Measurements from ENCODE around the gene DPYSL4.

The DPYSL4 gene

DNA sequence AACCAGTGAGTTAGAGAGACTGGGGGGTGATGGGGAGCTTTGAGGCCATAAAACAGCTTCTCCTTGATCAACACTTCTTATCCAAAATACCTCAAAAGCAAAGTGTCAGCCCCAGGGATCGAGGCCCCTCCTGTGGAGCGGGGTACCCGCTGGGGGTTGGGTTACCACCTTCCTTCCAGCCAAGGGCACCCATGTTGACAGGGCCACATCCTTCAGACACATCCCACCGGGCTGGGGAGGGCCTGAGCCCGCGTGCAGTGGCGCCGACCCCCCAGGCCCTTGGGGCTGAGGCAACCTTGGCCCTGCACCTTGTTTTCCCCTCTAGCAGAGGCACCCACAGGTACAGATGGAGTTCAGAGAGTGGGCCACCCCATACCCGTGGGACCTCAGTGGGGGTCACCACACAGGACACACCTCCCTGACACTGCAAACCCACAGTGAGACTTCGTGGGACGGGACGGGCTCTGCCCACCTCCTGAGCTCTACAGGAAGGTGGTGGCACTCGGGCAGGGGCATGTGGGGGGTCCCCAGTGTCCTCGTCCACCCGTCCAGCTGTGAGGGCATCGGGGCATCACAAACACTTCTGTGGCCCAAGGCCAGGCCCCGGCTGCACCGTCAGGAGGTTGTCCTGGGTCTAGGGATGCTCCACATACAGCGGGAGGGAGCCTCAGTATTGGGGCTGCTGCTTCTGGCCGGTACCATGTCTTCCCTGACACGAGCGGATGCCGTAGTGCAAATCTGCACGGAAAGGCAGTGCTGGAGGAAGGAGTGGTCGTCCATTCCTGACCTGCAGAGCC lies 10.7 kb downstream of the DPYSL4 start:
- no peak for DNase-seq

DNA sequence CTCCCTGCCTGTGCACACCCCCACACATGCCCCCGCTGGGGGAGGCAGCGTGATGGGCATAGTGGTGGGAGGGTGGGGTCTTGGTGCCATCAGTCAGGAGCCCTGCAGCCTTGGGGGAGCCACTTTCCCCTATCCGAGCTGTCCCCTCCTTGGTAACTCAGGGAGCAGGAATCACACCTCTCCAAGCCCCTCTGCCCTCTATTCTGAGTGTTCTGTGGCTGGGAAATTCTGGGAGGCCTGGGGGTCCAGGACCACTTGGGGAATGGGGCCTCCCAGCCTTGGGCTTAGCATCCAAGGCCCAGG lies 11.3 kb downstream of the DPYSL4 start:
- no peak for DNase-seq

DNA sequence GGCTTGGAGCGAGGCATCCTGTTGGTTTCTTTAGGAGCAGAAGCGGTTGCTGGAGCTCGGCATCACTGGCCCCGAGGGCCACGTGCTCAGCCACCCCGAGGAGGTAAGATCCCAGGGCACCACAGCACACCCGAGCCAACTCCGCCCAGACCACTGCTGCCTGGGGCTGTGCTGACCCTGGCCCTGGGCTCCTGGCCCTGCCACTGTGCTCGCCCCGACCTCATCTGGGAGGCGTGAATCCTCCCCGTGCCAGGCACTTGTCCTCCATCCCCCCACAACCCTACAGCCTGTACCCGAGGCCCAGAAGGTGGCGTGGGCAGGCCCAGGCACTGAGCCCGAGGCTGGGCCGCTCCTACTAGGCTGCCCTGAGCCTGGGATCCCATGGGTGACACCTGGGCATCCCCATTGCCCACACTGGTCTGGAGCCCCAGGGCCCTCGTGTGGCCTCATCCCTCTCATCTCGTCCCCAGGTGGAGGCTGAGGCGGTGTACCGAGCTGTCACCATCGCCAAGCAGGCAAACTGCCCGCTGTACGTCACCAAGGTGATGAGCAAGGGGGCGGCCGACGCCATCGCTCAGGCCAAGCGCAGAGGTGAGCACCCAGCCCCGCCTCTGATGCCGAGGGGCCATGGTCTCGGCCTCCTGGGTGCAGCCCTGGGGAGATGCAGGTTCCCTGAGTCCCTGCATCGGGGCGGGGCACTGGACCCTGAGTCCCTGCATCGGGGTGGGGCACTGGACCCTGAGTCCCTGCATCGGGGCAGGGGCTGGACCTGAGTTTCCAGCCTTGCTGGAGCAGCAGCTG lies 11.8 kb downstream of the DPYSL4 start:
- no peak for DNase-seq

DNA sequence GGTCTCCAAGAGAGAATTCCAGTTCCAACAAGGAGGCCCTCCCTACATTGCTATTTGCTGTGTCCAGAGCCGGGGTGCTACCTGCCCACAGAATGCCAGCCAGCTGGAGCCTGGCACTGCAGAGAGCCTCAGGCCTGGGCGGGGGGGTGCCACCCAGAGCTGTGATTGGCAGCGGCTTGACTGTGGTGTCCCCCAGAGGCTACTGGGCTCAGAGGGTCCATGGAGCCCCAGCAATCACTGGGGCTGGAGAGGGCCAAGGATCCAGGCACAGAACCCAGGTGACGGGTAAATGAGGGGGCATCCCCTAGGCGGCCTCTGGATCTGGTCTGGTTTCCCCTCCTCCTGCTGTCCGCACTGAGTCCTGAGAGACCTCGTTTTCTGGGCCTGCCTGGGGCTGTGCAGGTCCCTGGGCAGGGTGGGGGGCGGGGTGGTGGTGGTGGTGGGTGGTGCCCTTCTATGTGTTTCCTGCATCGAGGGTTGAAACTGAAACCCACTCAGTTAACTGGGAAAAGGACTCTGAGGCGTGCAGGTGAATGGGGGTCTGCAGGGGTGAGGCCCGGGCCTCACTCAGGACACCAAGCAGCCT lies 12.6 kb downstream of the DPYSL4 start:
- DNase-seq: no peak

DNA sequence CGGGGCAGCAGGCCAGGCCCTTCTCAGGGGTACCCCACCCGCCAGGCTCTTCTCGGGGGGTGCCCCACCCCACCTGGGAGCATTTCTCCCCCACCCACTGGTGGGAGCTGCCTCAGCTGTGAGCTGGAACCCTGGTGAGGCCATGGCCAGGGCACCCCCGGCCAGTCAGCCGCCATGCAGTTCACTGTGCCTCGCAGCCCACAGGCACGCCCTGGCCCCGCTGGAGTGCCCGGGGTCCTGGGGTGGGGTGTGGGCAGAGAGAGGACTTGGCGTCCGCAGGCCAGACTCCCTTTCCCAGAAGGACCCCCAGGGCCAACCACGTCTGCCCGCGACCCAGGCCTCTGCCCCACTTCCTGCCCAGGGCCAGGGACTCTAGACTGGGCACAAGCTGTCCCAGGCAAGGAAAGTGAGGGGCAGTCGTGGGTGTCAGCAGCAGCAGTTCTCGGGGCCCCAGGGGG lies 13.1 kb downstream of the DPYSL4 start:
- DNase-seq: no peak

DNA sequence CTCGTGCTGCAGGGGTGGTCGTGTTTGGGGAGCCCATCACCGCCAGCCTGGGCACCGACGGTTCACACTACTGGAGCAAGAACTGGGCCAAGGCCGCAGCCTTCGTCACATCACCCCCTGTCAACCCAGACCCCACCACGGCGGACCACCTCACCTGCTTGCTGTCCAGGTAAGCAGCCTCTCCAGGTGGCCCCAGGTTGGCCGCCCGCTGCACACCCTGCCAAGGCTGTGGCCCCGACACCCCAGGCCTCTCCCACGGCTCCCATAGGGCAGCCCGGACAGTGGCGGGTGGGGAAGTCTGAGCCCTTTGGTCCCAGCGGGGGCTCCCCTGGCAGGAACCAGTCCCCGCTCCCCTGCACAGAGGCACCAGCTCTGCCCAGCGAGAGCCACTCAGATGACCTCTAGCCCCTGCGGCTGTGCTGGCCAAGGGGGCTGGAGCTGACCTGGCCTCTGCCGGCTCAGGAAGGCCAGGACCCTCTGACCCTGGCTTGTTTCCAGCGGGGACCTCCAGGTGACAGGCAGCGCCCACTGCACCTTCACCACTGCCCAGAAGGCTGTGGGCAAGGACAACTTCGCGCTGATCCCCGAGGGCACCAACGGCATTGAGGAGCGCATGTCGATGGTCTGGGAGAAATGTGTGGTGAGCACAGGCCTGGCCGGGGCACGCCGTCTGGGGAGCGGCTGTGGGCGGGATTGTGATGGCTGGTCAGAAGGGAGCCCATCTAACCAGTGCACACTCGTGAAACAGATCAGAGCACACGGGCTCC lies 13.8 kb downstream of the DPYSL4 start:
- DNase-seq: no peak

DNA sequence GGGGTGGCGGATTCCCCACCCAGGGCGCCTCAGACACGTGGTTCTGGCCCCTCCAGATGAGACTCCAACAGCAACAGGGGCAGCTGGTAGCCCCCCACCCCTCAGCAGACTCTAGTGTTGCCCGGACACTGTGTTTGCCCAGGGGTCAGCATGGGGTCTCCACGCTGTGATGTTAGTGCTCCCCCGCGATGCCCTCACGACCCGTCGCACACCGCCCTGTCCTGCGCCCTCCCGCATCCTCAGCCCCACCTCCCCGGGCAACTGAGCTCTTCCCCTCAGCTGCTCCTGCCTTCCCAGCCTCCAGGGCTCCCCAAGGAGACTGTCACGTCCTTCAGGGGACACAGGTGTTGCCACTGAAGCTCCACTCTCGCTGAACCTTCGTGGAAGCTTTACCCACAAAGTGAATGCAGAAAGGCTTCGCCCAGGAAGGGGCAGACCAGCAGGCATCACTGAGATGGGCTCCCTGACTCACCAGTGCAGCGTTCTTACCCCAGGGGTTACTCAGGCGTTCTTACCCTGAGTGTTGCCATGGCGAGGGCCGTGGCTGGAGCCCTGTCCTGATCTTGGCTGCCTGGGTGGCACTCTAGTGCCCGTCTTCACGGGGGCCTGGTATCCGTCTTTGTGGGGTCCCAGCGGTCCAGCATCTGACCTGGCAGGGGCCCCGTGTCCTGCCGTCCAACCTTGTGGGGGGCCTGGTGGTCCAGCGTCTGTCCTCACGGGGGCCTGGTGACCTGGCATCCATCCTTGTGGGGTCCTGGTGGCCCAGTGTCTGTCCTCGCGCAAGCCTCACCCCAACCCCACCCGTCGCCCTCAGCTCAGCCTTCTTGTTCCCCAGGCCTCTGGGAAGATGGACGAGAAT lies 14.6 kb downstream of the DPYSL4 start:
- no peak for DNase-seq

DNA sequence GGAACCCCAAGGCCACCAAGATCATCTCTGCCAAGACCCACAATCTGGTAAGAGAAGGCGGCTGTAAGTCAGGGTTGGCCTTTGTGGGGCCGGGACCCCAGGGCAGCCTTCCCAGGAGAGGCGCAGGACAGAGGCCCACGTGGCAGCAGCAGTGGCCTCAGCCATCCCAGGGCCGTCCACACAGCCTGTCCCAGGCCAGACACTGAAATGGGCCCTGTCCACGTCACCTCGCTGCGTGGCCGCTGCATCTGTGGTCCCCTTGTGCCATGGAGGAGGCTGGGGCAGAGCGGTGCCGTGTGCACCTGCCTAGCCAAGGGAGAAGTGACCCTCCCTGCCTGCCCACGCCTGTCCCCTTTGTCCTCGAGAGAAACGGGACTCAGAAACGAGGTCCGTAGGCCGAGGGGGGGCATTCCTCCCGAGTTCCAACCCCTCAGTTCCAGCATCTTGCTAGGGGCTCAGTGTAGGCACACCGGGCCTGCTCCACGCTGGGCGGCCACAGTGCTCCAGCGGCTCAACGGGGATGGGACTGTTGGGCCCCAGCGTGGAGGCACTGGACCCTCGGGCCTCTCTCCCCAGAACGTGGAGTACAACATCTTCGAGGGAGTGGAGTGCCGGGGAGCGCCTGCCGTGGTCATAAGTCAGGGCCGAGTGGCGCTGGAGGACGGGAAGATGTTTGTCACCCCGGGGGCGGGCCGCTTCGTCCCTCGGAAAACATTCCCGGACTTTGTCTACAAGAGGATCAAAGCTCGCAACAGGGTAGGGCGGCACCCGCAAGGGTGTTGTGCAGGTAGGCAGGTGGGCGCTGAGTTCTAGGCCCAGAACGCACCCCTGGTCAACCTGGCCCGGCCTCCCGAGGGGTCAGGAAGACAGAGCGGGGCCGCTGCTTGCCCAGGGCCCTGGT lies 15.6 kb downstream of the DPYSL4 start:
- no peak for DNase-seq

DNA sequence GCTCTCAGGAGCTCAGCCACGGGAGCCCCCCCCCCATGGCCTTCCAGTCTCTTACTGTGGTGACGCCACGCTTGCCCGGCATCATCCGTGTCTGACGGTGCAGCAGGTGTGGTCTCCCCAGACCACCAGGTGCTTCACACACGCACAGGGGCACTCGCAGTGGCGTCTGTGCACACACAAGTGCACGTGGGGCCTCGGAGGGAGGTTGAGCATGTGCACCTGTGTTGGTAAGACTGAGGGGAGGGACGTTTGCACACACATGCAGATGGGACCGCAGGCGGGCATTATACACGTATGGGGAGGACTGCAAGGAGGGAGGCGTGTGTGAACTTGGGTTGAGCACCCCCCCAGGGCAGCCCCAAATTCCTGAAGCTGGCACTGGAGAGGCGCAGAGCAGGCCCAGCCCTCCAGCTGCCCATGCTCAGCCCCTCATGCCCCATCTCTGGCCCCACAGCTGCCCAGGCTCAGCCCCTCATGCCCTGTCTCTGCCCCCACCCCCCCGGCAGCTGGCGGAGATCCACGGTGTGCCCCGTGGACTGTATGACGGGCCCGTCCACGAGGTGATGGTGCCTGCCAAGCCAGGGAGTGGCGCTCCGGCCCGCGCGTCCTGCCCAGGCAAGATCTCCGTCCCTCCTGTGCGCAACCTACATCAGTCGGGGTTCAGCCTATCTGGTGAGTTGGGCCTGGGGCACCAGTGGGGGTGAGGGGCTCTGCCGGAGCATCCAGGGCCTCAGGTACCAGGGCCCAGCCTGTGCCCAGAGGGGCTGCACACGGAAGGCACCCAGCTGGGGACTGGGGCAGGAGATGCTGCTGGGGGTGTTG lies 16.7 kb downstream of the DPYSL4 start:
- no peak for DNase-seq

DNA sequence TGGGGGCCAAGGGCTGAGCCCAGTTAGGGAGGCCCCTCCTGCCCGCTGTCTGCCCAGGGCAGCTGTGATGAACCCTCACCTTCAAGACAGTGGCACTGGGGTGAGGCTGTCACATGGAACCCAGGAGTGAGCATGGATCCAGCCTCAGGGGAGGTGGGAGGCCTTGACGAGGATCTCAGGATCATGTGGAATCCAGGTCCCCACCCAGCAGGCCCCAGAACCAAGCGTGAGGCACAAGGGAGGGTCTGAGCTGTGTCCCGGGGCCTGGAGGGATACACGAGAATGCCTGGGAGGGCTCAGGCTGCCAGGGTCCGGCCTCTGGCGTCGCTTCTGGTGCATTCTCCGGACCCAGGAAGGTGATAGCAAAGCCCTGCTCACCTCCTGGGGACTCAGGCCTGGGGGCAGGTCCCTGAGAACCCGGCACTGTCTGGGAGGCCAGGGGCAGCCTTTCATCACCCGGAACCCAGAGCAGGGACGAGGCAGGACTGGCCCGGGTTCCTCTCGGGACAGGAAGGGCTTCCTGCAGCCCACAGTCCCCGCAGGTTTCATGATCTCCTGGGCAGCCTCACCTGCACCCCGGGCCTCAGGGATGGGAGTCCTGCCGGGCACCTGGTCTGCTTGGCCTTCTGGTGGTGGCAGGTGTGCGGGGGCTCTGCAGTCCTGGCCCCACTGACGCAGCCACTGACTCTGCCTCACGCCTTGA lies 17.5 kb downstream of the DPYSL4 start:
- no peak for DNase-seq

DNA sequence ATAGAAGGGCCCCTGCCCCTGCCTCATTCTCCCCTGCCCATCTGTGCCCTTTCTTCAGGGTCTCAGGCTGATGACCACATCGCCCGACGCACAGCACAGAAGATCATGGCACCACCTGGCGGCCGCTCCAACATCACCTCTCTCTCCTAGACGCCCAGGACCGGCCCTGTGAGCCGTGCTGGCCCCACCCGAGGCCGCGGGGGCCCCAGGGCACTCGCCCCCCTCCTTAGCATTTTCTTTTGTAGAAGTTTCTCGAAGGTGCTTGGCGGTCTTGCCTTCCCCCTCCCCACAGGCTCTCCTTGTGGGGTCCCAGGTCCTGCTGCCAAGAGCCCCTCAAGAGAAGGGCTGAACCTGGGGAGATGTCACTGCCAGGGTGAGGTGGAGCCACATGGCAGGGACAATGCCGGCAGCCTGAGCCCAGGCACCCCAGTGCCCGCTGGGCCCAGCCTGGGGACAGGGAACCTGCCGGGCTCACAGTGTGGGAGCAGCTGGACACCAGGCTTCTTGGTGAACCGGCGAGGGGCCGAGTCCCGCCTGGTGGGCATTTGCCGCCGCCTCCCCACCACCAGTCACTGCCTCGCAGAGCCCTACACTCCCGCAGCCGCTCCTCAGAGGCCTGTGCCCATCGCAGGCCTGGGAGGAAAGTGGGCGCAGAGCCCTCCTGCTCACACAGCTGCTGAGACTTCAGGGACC lies 18.2 kb downstream of the DPYSL4 start:
- no peak for DNase-seq

DNA sequence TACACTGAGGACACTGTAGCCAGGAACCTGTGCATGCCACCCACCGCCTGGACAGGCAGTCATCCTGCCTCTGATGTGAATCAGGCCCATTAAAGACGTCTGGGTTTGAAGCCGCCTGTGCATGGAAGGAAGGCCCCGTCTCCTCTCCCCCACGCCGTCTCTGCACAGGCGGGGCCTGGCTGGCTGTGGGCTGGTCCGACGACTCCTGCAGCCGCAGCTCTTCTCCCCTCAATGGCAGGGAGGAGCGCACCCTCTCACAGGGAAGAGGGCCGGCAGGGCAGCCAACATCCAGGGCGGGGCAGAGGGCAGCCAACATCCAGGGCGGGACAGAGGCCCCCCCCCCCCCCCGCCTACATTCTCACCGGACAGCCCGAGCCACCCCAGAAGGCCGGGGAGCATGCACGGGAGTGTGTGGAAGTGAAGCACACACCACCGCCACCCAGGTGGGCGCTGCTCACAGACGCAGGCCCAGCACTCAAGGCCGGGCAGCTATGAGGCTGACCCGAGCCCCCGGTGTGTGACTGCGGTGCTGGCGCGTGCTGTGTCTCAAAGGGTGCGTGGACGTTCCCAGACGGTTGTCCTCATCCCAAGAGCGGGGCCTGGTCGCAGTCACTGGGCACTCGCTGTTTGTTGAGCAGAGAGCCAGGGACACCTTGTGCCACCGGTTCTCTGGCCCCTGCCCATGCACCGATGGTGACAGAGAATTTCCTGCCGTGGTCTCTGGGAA lies 19.1 kb downstream of the DPYSL4 start:
- no peak for DNase-seq

DNA sequence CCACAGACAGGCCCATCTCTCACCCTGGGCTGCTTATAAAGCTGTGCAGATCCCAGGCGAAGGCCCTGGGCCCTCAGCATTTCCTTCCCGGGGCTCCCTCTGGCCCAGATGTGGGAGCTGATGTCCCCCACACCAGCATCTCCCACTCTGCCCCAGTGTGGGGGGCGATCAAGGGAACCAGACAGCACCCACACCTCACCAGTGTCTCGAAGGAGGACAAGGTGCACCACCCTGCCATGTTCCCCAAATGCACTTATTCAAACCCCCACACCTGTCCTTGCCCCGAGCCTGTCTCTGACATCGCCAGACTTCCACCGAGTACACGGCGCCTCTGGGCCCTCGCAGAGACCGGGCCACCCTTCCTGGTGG lies 19.6 kb downstream of the DPYSL4 start:
- no peak for DNase-seq

DNA sequence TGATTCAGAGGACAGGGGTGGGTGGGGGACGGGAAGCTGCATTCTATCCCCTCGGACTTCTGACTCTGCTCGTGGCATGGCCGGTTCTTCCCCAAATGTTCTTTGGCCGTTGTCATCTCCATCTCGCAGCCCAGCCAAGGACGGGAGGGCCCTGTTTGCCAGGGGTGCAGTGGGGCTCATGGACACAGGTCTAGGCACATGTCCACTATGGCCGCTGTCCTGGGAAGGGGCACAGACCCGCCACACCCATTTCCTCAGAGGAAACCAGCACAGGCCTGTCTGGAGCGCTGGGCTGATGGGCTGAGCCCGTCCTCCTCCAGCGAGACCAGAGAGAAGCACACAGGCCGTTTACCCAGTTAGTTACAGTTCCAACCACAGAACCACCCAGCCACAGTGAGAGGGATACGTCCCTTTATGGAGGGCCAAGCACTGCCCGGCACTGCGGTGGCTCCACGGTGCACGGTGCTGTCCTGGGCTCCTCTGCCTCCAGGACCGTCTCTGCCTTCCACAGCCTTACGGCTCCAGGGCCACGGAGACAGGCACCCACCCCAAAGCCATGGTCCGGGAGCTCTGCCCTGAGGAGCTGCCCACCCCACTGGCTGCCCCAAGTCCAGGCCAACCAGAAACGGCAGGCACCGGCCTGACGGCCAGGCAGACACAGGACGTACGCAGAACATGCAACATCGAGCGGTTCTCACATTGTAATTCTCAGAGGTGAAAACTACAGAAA lies 20.2 kb downstream of the DPYSL4 start:
- DNase-seq: no peak

DNA sequence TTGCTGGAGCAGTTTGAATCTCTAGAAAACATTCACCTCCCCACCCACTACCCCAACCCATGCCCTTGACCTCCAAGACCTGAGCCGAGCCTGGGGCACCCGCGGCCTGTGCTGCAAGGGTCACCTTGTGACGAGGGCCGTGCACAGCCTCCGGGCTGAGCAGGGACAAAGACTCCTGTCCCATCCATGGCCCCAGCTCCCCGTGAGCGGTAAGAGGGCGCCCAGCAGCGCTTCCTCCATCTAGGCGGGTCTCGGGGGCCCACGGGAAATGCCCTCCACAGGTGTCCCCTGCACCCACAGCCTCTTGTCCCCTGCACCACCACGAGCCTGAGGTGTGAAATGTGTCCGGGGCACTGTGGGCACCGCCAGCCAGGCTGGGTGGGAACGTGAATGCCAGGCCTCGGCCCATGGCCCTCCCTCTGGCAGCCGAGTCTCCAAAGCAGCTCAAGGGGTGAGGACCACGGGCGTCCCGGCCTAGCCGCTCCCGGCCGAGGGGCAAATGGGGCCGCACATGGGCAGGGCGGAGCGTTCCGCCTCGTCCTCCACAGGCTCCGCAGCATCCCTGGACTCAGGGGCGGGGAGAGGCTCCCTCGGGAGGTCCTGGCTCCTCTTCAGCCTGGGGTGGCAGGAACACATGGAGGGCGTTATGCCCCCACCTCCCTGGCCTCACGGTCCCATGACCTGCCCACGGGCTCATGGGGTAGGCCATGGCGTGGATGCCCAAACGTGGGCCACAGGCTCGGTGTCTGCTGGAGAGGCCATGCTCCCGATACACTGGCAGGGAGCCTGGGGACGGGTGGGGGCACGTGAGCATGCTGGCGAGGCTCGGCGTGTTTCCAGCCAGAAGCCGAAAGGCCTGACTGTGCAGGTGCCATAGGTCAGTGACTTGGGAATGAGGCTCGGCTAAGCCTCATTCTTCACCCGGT lies 21.1 kb downstream of the DPYSL4 start:
- no peak for DNase-seq

DNA sequence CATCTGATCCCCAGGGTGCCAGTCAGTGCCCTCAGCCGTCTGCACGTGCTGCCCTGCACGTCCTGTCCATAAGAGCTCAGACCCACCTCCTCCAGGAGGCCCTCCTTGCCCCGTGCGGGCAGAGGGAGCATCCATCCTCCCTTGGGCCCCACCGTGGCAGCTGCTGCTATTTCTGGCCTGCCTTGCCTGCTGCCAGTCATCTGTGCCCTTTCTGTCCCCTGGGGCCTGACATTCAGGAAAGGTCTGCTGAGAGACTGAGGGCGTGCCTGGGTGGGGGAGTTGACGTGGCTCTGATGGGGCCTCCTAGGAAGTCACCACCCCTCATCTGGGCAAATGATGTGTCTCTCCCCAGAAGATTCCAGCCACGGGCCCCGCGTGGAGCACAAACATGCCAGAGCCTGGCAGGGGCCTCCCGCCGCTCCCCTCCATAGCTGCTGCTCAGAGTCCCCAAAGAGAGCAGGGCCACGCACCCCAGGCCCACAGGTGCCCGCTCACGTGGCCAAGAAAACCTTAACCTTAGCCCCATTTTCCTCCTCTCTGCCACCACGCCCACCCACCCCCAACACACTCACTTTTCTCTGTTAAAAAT lies 21.8 kb downstream of the DPYSL4 start:
- no peak for DNase-seq

Measured in stimulated activated CD4-positive, alpha-beta T cell treated with anti-CD3 and anti-CD28 coated beads, Interleukin-12 subunit alpha, Interleukin-12 subunit beta, amount 100 ng/mL, for 4 hours (primary cell).